HepG2 (cell line): ENCODE results near the gene ING5. TPM values are rescaled to one million over a fixed set of nuclear protein-coding genes. Genes with fewer than 3 reads are reported as not detected.
A peak's percentile ranks its signal among the peaks of the same experiment; 100 is the strongest.

Source experiments
- EED ChIP-seq: sonication (generic); formaldehyde crosslinking; IDR thresholded peaks from 2 replicates; pipeline ENCODE4 v1.5.0; 2020; ENCODE audit warnings: mild to moderate bottlenecking, missing genetic modification reagents
- FOSL2 ChIP-seq: sonication (generic); formaldehyde crosslinking; IDR thresholded peaks from 2 replicates; pipeline ENCODE4 v1.4.0; 2020; ENCODE audit warnings: missing genetic modification reagents
- FOXC1 ChIP-seq: sonication (generic); formaldehyde crosslinking; IDR thresholded peaks from 2 replicates; pipeline ENCODE4 v1.8.0; 2022; ENCODE audit warnings: mild to moderate bottlenecking, missing genetic modification reagents, borderline replicate concordance
- HIC2 ChIP-seq: sonication (generic); formaldehyde crosslinking; IDR thresholded peaks from 2 replicates; pipeline ENCODE4 v1.9.0; 2022; ENCODE audit warnings: low read depth, missing genetic modification reagents
- IKZF5 ChIP-seq: IDR thresholded peaks from 2 replicates; pipeline ENCODE4 v1.6.1; 2018; ENCODE audit warnings: missing genetic modification reagents, mild to moderate bottlenecking, missing compliant biosample characterization
- LCORL ChIP-seq, 2 experiments: fragments of 450-650 bp in 1 of 2; sonication (generic) in 1 of 2; formaldehyde crosslinking in 1 of 2; IDR thresholded peaks; 2 replicates each; pipeline versions ENCODE4 v1.5.0 to v1.6.1; 2017 to 2020; ENCODE audit warnings: antibody characterized with exemption in 1 of 2, missing genetic modification reagents in 1 of 2
- MAFK ChIP-seq, 2 experiments: IDR thresholded peaks in 1 of 2; conservative IDR thresholded peaks in 1 of 2; 2 replicates each; pipeline ENCODE4 v1.6.1; 2011; ENCODE audit warnings: improper control_type of control experiment in 2 of 2, low read length in 2 of 2
- NBN ChIP-seq: fragments of 450-650 bp; conservative IDR thresholded peaks from 2 replicates; pipeline ENCODE4 v1.6.1; 2017
- NRL ChIP-seq: sonication (generic); formaldehyde crosslinking; IDR thresholded peaks from 2 replicates; pipeline ENCODE4 v1.5.0; 2020; ENCODE audit warnings: missing genetic modification reagents, mild to moderate bottlenecking, moderate library complexity, borderline replicate concordance
- PAF1 ChIP-seq: IDR thresholded peaks from 2 replicates; pipeline ENCODE4 v1.6.1; 2016; ENCODE audit warnings: missing genetic modification reagents, missing compliant biosample characterization
- SIX4 ChIP-seq: sonication (generic); formaldehyde crosslinking; IDR thresholded peaks from 2 replicates; pipeline ENCODE4 v1.4.0; 2020; ENCODE audit warnings: missing genetic modification reagents
- SNAPC5 ChIP-seq: sonication (generic); formaldehyde crosslinking; IDR thresholded peaks from 2 replicates; pipeline ENCODE4 v1.8.1; 2023; ENCODE audit warnings: mild to moderate bottlenecking, missing genetic modification reagents, borderline replicate concordance
- ZIK1 ChIP-seq: sonication (generic); formaldehyde crosslinking; IDR thresholded peaks from 2 replicates; pipeline ENCODE4 v1.5.0; 2020; ENCODE audit warnings: mild to moderate bottlenecking, low read depth, missing genetic modification reagents, borderline replicate concordance
- ZNF136 ChIP-seq: sonication (generic); formaldehyde crosslinking; IDR thresholded peaks from 2 replicates; pipeline ENCODE4 v1.8.1; 2022; ENCODE audit warnings: low read depth, mild to moderate bottlenecking, moderate library complexity, missing genetic modification reagents
- ZNF3 ChIP-seq: IDR thresholded peaks from 2 replicates; pipeline ENCODE4 v1.7.0; 2017; ENCODE audit warnings: inconsistent platforms
- ZNF513 ChIP-seq: sonication (generic); formaldehyde crosslinking; conservative IDR thresholded peaks from 2 replicates; pipeline ENCODE4 v1.5.0; 2020; ENCODE audit warnings: missing genetic modification reagents
- ZNF546 ChIP-seq: sonication (generic); formaldehyde crosslinking; conservative IDR thresholded peaks from 2 replicates; pipeline ENCODE4 v1.8.1; 2023; ENCODE audit warnings: mild to moderate bottlenecking, missing genetic modification reagents
- ZNF580 ChIP-seq: IDR thresholded peaks from 2 replicates; pipeline ENCODE4 v1.6.1; 2016; ENCODE audit warnings: low read depth, borderline replicate concordance
- ZNF770 ChIP-seq: sonication (generic); formaldehyde crosslinking; IDR thresholded peaks from 2 replicates; pipeline ENCODE4 v1.5.0; 2020; ENCODE audit warnings: mild to moderate bottlenecking, missing genetic modification reagents
- ZNF776 ChIP-seq: sonication (generic); formaldehyde crosslinking; IDR thresholded peaks from 2 replicates; pipeline ENCODE4 v1.4.0; 2020; ENCODE audit warnings: mild to moderate bottlenecking, missing genetic modification reagents
- ZNF780A ChIP-seq: sonication (generic); formaldehyde crosslinking; IDR thresholded peaks from 2 replicates; pipeline ENCODE4 v1.8.0; 2022; ENCODE audit warnings: mild to moderate bottlenecking, missing genetic modification reagents, moderate library complexity
- ZNF878 ChIP-seq: sonication (generic); formaldehyde crosslinking; IDR thresholded peaks from 2 replicates; pipeline ENCODE4 v1.8.1; 2023; ENCODE audit warnings: mild to moderate bottlenecking, missing genetic modification reagents, moderate library complexity
- polyA plus RNA-seq, 8 experiments: library from polyadenylated mRNA; depleted of rRNA in 3 of 8; stranded (reverse) in 7 of 8; unstranded in 1 of 8; fragments of >200 nt; fragmentation: Illumina TruSeq in 4 of 8; extraction: Trizol in 4 of 8; gene quantifications; 2 replicates each; pipeline versions ENCODE4 v1.2.1 to v1.2.3, GENCODE V29; 2011 to 2016; ENCODE audit warnings: low read depth in 4 of 8, missing spikeins in 1 of 8, mixed read lengths in 1 of 8; ENCODE audit not compliant: insufficient read depth in 1 of 8
- total RNA-seq, 5 experiments: library from RNA; depleted of rRNA; stranded (reverse); fragments of >200 nt; fragmentation: Illumina TruSeq; extraction: Trizol; gene quantifications; 2 replicates each; pipeline ENCODE4 v1.2.3, GENCODE V29; 2016; ENCODE audit warnings: low read depth in 1 of 5

ING5 gene
- total and polyA plus RNA-seq, 2 of the 13 experiments (the other 11 are each of a cell fraction or from before 2014, with no cell fraction given), result 61.9 to 71.9 TPM

GRCh38 chr2:241653210-241653750 is 48.6 kb upstream of the ING5 start (continued):
- TF ChIP-seq SIX4 (CRISPR knock-in tag) (no peak), NRL (CRISPR knock-in tag) (peak; percentile 52; the same call in 1 of the 2 replicates), ZNF513 (CRISPR knock-in tag) (no peak), ZNF878 (CRISPR knock-in tag) (no peak), ZNF3 (CRISPR knock-in tag) (no peak), MAFK (conservative IDR thresholded peaks at IDR 0.05 in 1 of 2, IDR thresholded peaks at IDR 0.05 in 1 of 2; ENCODE audit: low read length in 2 of 2) (no peak), ZNF770 (peak; percentile 52; the same call in 1 of the 2 replicates), PAF1 (CRISPR knock-in tag) (no peak), ZNF546 (CRISPR knock-in tag) (no peak), ZNF780A (CRISPR knock-in tag) (no peak), ZNF136 (peak; percentile 85; the same call in 1 of the 2 replicates), HIC2 (peak; percentile 83; the same call in 1 of the 2 replicates), EED (CRISPR knock-in tag) (no peak), FOXC1 (no peak), NBN (no peak), ZNF580 (CRISPR knock-in tag) (peak; percentile 77; the same call in 1 of the 2 replicates), IKZF5 (CRISPR knock-in tag) (peak; percentile 71), LCORL (IDR thresholded peaks at IDR 0.05) (no peak), LCORL (CRISPR knock-in tag; IDR thresholded peaks at IDR 0.05) (peak; percentile 96; the same call in 1 of the 2 replicates), SNAPC5 (CRISPR knock-in tag) (no peak), FOSL2 (CRISPR knock-in tag) (peak; percentile 99), ZNF776 (no peak), ZIK1 (CRISPR knock-in tag) (peak; percentile 71; the same call in 1 of the 2 replicates)
